ENCODE data around the gene DNAJC18.

- no peak for TF ChIP-seq POLR2AphosphoS5 (IDR thresholded peaks at IDR 0.05; ENCODE audit: borderline replicate concordance, low read depth, low read length)
- no peak for TF ChIP-seq EZH2 (IDR thresholded peaks at IDR 0.05)
Measured at GRCh38 chr5:139407517-139407916, 31.8 kb downstream of the DNAJC18 start.

All from SK-N-MC (cell line).